Neural progenitor cell (in vitro differentiated cells): ENCODE results near the gene RBP5. TPM values are rescaled to one million over a fixed set of nuclear protein-coding genes. Genes with fewer than 3 reads are reported as not detected.

Experiments used
- DNase-seq: peaks from one replicate; pipeline ENCODE4 v3.0.0-alpha.2; 2016; ENCODE audit warnings: low spot score
- H2AFZ ChIP-seq: fragments of 200-600 bp; sonication (generic); replicated peaks from 2 replicates; pipeline ENCODE4 v1.6.1; 2016; ENCODE audit warnings: antibody characterized with exemption
- H3F3A ChIP-seq: fragments of 200-600 bp; sonication (generic); 2 replicates; pipeline ENCODE4 v1.6.1; 2016; ENCODE audit warnings: antibody characterized with exemption, low read depth
- H3K27ac ChIP-seq: fragments of 200-600 bp; sonication (generic); 2 replicates; pipeline ENCODE4 v1.5.1; 2016; ENCODE audit warnings: mild to moderate bottlenecking
- H3K27me3 ChIP-seq: fragments of 200-600 bp; sonication (generic); 2 replicates; pipeline ENCODE4 v1.6.1; 2016; ENCODE audit warnings: mild to moderate bottlenecking, moderate library complexity
- H3K36me3 ChIP-seq: fragments of 200-600 bp; sonication (generic); 2 replicates; pipeline ENCODE4 v1.5.1; 2016
- H3K4me1 ChIP-seq: fragments of 200-600 bp; sonication (generic); 2 replicates; pipeline ENCODE4 v1.6.1; 2016; ENCODE audit warnings: mixed run types
- H3K4me2 ChIP-seq: fragments of 200-600 bp; sonication (generic); 2 replicates; pipeline ENCODE4 v1.6.1; 2016
- H3K4me3 ChIP-seq: fragments of 200-600 bp; sonication (generic); 2 replicates; pipeline ENCODE4 v1.5.1; 2016
- H3K79me2 ChIP-seq: fragments of 200-600 bp; sonication (generic); 2 replicates; pipeline ENCODE4 v1.6.1; 2016; ENCODE audit warnings: low read depth
- H3K9ac ChIP-seq: fragments of 200-600 bp; sonication (generic); 2 replicates; pipeline ENCODE4 v1.6.1; 2016
- H3K9me3 ChIP-seq: fragments of 200-600 bp; sonication (generic); 2 replicates; pipeline ENCODE4 v1.5.1; 2016; ENCODE audit warnings: low read depth
- H4K20me1 ChIP-seq: fragments of 200-600 bp; sonication (generic); 2 replicates; pipeline ENCODE4 v1.6.1; 2016; ENCODE audit warnings: low read depth
- H3K27ac Mint-ChIP-seq: 3 replicates; pipeline ENCODE4 v1.8.0; 2021; ENCODE audit warnings: mixed read lengths
- H3K27me3 Mint-ChIP-seq: 2 replicates; pipeline ENCODE4 v1.8.0; 2022; ENCODE audit warnings: low read depth, mild to moderate bottlenecking, inconsistent platforms, moderate library complexity, mixed read lengths; ENCODE audit not compliant: insufficient read depth
- H3K36me3 Mint-ChIP-seq: 3 replicates; pipeline ENCODE4 v1.8.0; 2021; ENCODE audit warnings: mixed read lengths
- H3K4me1 Mint-ChIP-seq: 3 replicates; pipeline ENCODE4 v1.8.0; 2021; ENCODE audit warnings: mixed read lengths
- H3K4me3 Mint-ChIP-seq: 3 replicates; pipeline ENCODE4 v1.8.0; 2021; ENCODE audit warnings: mild to moderate bottlenecking, moderate library complexity, mixed read lengths
- H3K9me3 Mint-ChIP-seq: 3 replicates; pipeline ENCODE4 v1.8.0; 2020; ENCODE audit warnings: mixed read lengths
- EZH2 ChIP-seq: fragments of 200-600 bp; sonication (generic); IDR thresholded peaks from 2 replicates; pipeline ENCODE4 v1.6.1; 2017; ENCODE audit warnings: antibody characterized with exemption, mild to moderate bottlenecking, moderate library complexity
- EZH2phosphoT487 ChIP-seq: fragments of 200-600 bp; sonication (generic); IDR thresholded peaks from 2 replicates; pipeline ENCODE4 v1.6.1; 2017; ENCODE audit warnings: antibody characterized with exemption
- total RNA-seq: library from RNA; depleted of rRNA; stranded (reverse); fragments of >200 nt; gene quantifications from 2 replicates; pipeline ENCODE4 v1.2.3, GENCODE V29; 2015; ENCODE audit warnings: low replicate concordance
- TF ChIP-seq, protein P1 (sequence below): fragments of 200-600 bp; sonication (generic); IDR thresholded peaks from 2 replicates; pipeline ENCODE4 v1.5.1; 2017; ENCODE audit warnings: antibody characterized with exemption, mild to moderate bottlenecking

RBP5 gene
- total RNA-seq, 1 donor from 2014 or later = not detected

- peaks cover 42% of the 10 kb centered on the region for H3K36me3 Mint-ChIP-seq
These were observed 8.0 kb upstream of the RBP5 start for GRCh38 chr12:7136676-7137075.

GRCh38 chr12:7136071-7136470 lies 7.4 kb upstream of the RBP5 start:
- peaks cover 5% of the 10 kb centered on the region for H3F3A ChIP-seq
- Mint-ChIP-seq H3K4me1 (peaks cover 22% of the 10 kb centered on the region), H3K36me3 (peaks cover 39% of the 10 kb centered on the region), H3K4me3 (no peak overlapping the region), H3K27me3 (peaks cover 7% of the 10 kb centered on the region), H3K27ac (no peak overlapping the region), H3K9me3 (no peaks in the 10 kb centered on the region)
- H3K4me1 ChIP-seq = peaks cover 4% of the 10 kb centered on the region
- TF ChIP-seq, protein P1, sequence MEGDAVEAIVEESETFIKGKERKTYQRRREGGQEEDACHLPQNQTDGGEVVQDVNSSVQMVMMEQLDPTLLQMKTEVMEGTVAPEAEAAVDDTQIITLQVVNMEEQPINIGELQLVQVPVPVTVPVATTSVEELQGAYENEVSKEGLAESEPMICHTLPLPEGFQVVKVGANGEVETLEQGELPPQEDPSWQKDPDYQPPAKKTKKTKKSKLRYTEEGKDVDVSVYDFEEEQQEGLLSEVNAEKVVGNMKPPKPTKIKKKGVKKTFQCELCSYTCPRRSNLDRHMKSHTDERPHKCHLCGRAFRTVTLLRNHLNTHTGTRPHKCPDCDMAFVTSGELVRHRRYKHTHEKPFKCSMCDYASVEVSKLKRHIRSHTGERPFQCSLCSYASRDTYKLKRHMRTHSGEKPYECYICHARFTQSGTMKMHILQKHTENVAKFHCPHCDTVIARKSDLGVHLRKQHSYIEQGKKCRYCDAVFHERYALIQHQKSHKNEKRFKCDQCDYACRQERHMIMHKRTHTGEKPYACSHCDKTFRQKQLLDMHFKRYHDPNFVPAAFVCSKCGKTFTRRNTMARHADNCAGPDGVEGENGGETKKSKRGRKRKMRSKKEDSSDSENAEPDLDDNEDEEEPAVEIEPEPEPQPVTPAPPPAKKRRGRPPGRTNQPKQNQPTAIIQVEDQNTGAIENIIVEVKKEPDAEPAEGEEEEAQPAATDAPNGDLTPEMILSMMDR = no peak
- no peak for TF ChIP-seq EZH2phosphoT487
- no peak for TF ChIP-seq EZH2
- no peak overlapping the region for H3K9ac ChIP-seq
- no peak overlapping the region for H3K4me2 ChIP-seq
- H3K27ac ChIP-seq = no peak overlapping the region
- H3K79me2 ChIP-seq = no peaks in the 10 kb centered on the region
- H4K20me1 ChIP-seq = no peaks in the 10 kb centered on the region
- no peak overlapping the region for H2AFZ ChIP-seq
- no peaks in the 10 kb centered on the region for H3K9me3 ChIP-seq
- H3K36me3 ChIP-seq = no peaks in the 10 kb centered on the region
- no peak for DNase-seq
- peaks cover 6% of the 10 kb centered on the region for H3K27me3 ChIP-seq
- H3K4me3 ChIP-seq = no peak overlapping the region

More at GRCh38 chr12:7136676-7137075, 8.0 kb upstream of the RBP5 start:
- no peak for DNase-seq
- Histone ChIP-seq H3K79me2 (no peaks in the 10 kb centered on the region), H4K20me1 (no peaks in the 10 kb centered on the region), H2AFZ (no peak overlapping the region), H3K9me3 (no peaks in the 10 kb centered on the region), H3K9ac (no peak overlapping the region), H3K4me3 (no peak overlapping the region), H3F3A (peaks cover 1% of the 10 kb centered on the region), H3K27ac (no peak overlapping the region), H3K36me3 (no peaks in the 10 kb centered on the region), H3K4me1 (peaks cover 2% of the 10 kb centered on the region), H3K4me2 (no peak overlapping the region), H3K27me3 (peaks cover 3% of the 10 kb centered on the region)
- Mint-ChIP-seq H3K27ac (no peak overlapping the region), H3K9me3 (no peaks in the 10 kb centered on the region), H3K4me1 (peaks cover 17% of the 10 kb centered on the region), H3K27me3 (peaks cover 7% of the 10 kb centered on the region), H3K4me3 (no peak overlapping the region)
- TF ChIP-seq EZH2 (no peak), EZH2phosphoT487 (no peak)
- TF ChIP-seq, protein P1 = no peak

DNA sequence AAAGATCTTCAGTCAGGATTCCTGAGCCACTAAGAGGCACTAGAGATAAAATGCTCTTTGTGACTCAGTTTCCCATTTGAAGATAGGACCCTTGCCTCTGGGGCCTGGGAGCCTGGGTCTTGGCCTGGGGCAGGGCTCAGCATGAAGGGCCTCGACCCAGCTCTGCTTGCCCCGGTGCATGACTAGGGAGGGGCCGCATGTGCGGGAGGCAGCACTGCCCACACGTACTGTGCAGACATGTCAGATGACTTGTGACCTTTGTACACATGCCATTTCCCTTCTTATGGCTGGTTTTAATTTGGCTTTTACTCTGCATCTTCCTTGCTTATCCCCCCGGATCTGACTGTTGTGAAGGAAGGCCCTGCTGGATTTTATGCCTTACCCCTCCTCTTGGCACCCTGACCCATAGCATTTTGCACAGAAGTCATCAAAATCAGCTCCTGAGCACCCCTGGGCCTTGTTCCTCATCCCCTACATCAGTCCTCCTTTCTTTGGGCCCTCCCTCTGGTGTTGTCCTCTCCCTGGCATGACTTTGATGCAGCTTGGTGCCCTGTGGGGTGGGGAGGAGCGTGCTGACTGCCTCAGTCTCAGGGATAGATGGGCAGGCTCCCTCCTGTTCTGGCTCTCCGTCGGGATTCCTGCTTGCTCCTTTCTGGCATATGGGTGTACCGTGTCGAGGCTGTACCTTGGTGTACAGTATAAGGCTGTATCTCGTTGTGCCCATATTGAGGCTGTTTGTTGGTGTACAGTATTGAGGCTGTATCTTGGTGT lies 5.9 kb upstream of the RBP5 start:
- Mint-ChIP-seq H3K4me3 (no peak overlapping the region), H3K36me3 (peaks cover 34% of the 10 kb centered on the region), H3K9me3 (no peaks in the 10 kb centered on the region), H3K4me1 (peaks cover 23% of the 10 kb centered on the region), H3K27me3 (peaks cover 13% of the 10 kb centered on the region), H3K27ac (no peak overlapping the region)
- Histone ChIP-seq H3K4me3 (no peak overlapping the region), H3F3A (peaks cover 5% of the 10 kb centered on the region), H3K27me3 (peaks cover 8% of the 10 kb centered on the region), H3K79me2 (no peaks in the 10 kb centered on the region), H3K9me3 (no peaks in the 10 kb centered on the region), H3K4me2 (no peak overlapping the region), H3K36me3 (no peaks in the 10 kb centered on the region), H2AFZ (no peak overlapping the region), H4K20me1 (no peaks in the 10 kb centered on the region), H3K9ac (no peak overlapping the region), H3K4me1 (peaks cover 6% of the 10 kb centered on the region), H3K27ac (no peak overlapping the region)
- no peak for DNase-seq
- TF ChIP-seq EZH2 = no peak
- TF ChIP-seq, protein P1 = no peak
- TF ChIP-seq EZH2phosphoT487 = no peak
